ENCODE data around the gene RPL12. TPM values are rescaled to one million over a fixed set of nuclear protein-coding genes. Genes with fewer than 3 reads are reported as not detected.

Gene RPL12
- total and polyA plus RNA-seq, 9 of the 15 experiments (the other 6 are each of a cell fraction or from before 2014, with no cell fraction given) = 1,614 to 4,558 (median 2,531) TPM

DNA sequence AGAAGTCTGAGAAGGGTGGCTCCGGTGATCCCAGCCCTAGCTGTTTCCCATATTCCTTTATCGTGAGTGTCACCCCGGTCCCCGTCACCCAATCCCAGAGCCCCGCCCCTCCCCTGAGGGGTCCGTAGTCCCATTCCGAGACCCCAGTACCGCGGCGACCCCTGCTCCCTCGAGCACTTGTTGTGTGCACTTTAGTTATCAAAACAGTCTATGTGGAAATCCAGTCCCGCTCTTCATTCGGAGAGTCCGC is 327 bp upstream of the RPL12 start (continued):
- TF ChIP-seq, protein P1, sequence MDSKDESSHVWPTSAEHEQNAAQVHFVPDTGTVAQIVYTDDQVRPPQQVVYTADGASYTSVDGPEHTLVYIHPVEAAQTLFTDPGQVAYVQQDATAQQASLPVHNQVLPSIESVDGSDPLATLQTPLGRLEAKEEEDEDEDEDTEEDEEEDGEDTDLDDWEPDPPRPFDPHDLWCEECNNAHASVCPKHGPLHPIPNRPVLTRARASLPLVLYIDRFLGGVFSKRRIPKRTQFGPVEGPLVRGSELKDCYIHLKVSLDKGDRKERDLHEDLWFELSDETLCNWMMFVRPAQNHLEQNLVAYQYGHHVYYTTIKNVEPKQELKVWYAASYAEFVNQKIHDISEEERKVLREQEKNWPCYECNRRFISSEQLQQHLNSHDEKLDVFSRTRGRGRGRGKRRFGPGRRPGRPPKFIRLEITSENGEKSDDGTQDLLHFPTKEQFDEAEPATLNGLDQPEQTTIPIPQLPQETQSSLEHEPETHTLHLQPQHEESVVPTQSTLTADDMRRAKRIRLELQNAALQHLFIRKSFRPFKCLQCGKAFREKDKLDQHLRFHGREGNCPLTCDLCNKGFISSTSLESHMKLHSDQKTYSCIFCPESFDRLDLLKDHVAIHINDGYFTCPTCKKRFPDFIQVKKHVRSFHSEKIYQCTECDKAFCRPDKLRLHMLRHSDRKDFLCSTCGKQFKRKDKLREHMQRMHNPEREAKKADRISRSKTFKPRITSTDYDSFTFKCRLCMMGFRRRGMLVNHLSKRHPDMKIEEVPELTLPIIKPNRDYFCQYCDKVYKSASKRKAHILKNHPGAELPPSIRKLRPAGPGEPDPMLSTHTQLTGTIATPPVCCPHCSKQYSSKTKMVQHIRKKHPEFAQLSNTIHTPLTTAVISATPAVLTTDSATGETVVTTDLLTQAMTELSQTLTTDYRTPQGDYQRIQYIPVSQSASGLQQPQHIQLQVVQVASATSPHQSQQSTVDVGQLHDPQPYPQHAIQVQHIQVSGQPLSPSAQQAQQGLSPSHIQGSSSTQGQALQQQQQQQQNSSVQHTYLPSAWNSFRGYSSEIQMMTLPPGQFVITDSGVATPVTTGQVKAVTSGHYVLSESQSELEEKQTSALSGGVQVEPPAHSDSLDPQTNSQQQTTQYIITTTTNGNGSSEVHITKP (IDR thresholded peaks at IDR 0.05; ENCODE audit: partially characterized antibody) = peak; percentile 38
- TF ChIP-seq BCL6 (CRISPR knock-in tag; IDR thresholded peaks at IDR 0.05) (no peak), MTA3 (IDR thresholded peaks at IDR 0.05; ENCODE audit: borderline replicate concordance) (0 out of 2 replicates have a peak, but pooled peaks have one; percentile 16), MXD1 (CRISPR knock-in tag; IDR thresholded peaks at IDR 0.05; ENCODE audit: borderline replicate concordance, poor library complexity, severe bottlenecking) (no peak), E2F6 (IDR thresholded peaks at IDR 0.05; ENCODE audit: borderline replicate concordance in 1 of 2, extremely low read depth in 1 of 2, insufficient read depth in 1 of 2, insufficient read length in 1 of 2, low read depth in 1 of 2, low read length in 1 of 2, poor library complexity in 1 of 2, severe bottlenecking in 1 of 2) (peak in 1 of 2 experiments; percentile 9), SIN3A (IDR thresholded peaks at IDR 0.05; ENCODE audit: borderline replicate concordance in 2 of 2, control insufficient read depth in 1 of 2, low read depth in 2 of 2, low read length in 2 of 2) (0 out of 4 replicates have a peak, but pooled peaks of 1 of the 2 experiments have one; percentile 81), ZBTB7A (IDR thresholded peaks at IDR 0.05; ENCODE audit: borderline replicate concordance, control insufficient read depth, low read depth, low read length) (peak; percentile 79), MAZ (CRISPR knock-in tag; conservative IDR thresholded peaks at IDR 0.05 in 1 of 2, IDR thresholded peaks at IDR 0.05 in 1 of 2) (peak in 1 of 2 experiments; percentile 1; a peak in 1 of 4 replicates), PREB (CRISPR knock-in tag; IDR thresholded peaks at IDR 0.05) (0 out of 2 replicates have a peak, but pooled peaks have one; percentile 31), CREB3L1 (IDR thresholded peaks at IDR 0.05; ENCODE audit: borderline replicate concordance, low read depth) (peak; percentile 19)
- TF ChIP-seq, protein P2, sequence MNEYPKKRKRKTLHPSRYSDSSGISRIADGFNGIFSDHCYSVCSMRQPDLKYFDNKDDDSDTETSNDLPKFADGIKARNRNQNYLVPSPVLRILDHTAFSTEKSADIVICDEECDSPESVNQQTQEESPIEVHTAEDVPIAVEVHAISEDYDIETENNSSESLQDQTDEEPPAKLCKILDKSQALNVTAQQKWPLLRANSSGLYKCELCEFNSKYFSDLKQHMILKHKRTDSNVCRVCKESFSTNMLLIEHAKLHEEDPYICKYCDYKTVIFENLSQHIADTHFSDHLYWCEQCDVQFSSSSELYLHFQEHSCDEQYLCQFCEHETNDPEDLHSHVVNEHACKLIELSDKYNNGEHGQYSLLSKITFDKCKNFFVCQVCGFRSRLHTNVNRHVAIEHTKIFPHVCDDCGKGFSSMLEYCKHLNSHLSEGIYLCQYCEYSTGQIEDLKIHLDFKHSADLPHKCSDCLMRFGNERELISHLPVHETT (CRISPR knock-in tag; conservative IDR thresholded peaks at IDR 0.05 in 1 of 2, IDR thresholded peaks at IDR 0.05 in 1 of 2) = peak in 1 of 2 experiments; percentile 30; a peak in 1 of 4 replicates

Data from K562 (cell line).